ENCODE results near the gene ARL8B. TPM values are rescaled to one million over a fixed set of nuclear protein-coding genes. Genes with fewer than 3 reads are reported as not detected.
A peak's percentile ranks its signal among the peaks of the same experiment; 100 is the strongest.

Gene ARL8B
- total RNA-seq, 1 donor from 2014 or later: 145 TPM

DNA sequence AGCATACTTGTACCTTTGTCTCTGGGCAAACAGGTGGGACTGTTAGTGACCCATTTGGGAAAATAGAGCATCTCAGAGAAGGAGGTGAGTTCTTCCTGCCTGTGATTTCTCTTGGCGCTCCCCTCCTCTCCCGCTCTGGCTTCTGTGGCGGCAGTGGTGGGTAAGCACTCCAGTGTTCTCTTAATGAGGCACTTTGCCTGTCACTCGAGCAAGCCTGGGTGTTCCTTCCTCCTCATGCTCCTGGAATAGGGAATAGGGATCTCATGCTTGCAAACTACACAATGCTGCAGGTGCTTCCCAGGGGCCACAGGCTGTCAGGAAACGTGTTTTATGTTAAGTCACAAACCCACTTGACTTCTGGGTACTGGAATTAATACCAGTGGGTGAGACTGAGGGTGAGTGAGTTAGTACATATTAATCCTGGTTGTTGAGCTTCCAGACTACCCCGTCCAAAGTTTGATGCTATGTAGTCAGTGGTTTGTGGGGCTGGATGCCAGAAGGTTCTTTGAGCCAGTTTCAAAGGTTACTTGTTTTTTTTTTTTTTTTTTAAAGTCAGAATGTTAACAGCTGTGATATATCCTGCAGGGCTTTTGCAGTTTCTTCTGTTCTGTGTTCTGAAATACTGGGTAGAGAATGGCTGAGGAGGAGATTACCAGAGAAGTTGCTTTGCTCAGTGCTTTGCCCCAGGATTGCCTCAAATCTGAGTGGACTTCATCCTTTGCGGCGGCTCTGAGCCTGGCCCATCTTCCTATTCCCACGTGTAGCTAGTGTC, 95.9 kb downstream of the ARL8B start:
- Histone ChIP-seq H3K27me3 (ENCODE audit: control insufficient read depth, insufficient read depth, low read length) (no peaks in the 10 kb centered on the region), H3K4me3 (ENCODE audit: low read depth, low read length) (no peak overlapping the region), H3K36me3 (ENCODE audit: control insufficient read depth, insufficient read depth, low read length) (peaks cover 27% of the 10 kb centered on the region)
- TF ChIP-seq, protein P1, sequence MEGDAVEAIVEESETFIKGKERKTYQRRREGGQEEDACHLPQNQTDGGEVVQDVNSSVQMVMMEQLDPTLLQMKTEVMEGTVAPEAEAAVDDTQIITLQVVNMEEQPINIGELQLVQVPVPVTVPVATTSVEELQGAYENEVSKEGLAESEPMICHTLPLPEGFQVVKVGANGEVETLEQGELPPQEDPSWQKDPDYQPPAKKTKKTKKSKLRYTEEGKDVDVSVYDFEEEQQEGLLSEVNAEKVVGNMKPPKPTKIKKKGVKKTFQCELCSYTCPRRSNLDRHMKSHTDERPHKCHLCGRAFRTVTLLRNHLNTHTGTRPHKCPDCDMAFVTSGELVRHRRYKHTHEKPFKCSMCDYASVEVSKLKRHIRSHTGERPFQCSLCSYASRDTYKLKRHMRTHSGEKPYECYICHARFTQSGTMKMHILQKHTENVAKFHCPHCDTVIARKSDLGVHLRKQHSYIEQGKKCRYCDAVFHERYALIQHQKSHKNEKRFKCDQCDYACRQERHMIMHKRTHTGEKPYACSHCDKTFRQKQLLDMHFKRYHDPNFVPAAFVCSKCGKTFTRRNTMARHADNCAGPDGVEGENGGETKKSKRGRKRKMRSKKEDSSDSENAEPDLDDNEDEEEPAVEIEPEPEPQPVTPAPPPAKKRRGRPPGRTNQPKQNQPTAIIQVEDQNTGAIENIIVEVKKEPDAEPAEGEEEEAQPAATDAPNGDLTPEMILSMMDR (IDR thresholded peaks at IDR 0.05; ENCODE audit: insufficient read depth, low read length, severe bottlenecking): no peak
- DNase-seq (ENCODE audit: low read depth): no peak
- no peak for FAIRE-seq

DNA sequence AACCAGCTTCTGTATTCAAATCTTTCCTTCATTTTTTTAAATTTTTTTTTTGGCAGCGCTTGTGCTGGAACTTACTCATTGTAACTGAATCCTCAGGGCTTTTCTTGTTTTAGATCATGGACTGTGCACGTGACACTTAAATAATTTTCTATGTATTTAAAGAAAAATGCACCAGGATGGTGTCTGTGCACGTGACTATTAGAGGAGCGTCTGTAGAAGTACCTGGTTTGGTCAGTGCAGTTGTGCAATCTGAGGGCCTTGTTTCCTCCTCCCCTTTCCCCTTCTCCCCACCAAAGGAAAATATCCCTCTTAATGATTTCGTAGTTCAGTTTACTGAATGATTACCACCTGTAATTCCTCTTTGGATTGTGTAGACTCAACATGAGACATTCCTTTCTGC, 96.7 kb downstream of the ARL8B start:
- TF ChIP-seq, protein P1 (IDR thresholded peaks at IDR 0.05; ENCODE audit: insufficient read depth, low read length, severe bottlenecking): no peak
- DNase-seq (ENCODE audit: low read depth) (peak; percentile 11), FAIRE-seq (no peak)
- Histone ChIP-seq H3K27me3 (ENCODE audit: control insufficient read depth, insufficient read depth, low read length) (no peaks in the 10 kb centered on the region), H3K36me3 (ENCODE audit: control insufficient read depth, insufficient read depth, low read length) (peaks cover 24% of the 10 kb centered on the region), H3K4me3 (ENCODE audit: low read depth, low read length) (no peak overlapping the region)

DNA sequence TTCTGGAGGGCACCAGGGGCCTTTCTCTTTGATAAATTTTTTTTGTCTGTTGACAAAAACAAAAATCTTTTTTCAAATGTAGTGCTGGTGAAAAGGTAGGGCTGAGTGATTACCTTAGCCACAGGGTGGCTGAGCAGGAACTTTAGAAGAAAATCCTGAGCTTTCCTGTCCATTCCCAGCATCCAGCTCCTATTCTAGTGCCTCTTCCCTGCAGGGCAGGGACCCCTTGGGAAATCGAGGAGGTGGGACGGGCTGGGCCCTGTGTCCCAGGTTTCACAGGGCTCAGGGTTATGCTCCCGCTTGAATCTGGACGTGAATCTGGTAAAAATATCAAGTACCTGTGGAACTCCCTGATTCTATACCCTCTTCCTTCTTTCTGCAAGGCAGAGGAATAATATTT, 97.1 kb downstream of the ARL8B start:
- TF ChIP-seq, protein P1 (IDR thresholded peaks at IDR 0.05; ENCODE audit: insufficient read depth, low read length, severe bottlenecking): no peak
- H3K36me3 ChIP-seq (ENCODE audit: control insufficient read depth, insufficient read depth, low read length): peaks cover 20% of the 10 kb centered on the region

DNA sequence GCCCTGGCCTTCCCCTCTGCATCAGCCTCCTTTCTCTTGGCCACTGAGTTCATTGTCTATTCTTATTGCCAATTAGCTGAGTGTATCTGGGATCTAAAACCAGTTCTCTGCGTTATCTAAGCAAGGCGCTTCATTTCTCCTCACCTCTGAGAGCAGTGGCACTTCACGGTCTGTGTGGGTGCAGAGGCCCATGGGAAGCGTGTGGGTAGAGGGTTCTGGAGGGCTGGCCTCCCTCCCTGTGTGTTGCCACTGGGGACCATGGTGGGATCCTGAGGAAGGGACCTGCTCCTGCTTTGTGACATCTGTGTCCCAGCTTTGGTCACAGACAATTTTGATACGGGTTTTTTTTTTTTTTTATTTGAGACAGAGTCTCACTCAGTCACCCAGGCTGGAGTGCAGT, 98.1 kb downstream of the ARL8B start:
- no peak for DNase-seq (ENCODE audit: low read depth)
- Histone ChIP-seq H3K4me3 (ENCODE audit: low read depth, low read length) (no peak overlapping the region), H3K27me3 (ENCODE audit: control insufficient read depth, insufficient read depth, low read length) (no peaks in the 10 kb centered on the region), H3K36me3 (ENCODE audit: control insufficient read depth, insufficient read depth, low read length) (peaks cover 14% of the 10 kb centered on the region)
- TF ChIP-seq, protein P1 (IDR thresholded peaks at IDR 0.05; ENCODE audit: insufficient read depth, low read length, severe bottlenecking): no peak
- FAIRE-seq: no peak

More for the DNA sequence above, 97.1 kb downstream of the ARL8B start:
- FAIRE-seq: no peak
- H3K4me3 ChIP-seq (ENCODE audit: low read depth, low read length): no peak overlapping the region
- no peaks in the 10 kb centered on the region for H3K27me3 ChIP-seq (ENCODE audit: control insufficient read depth, insufficient read depth, low read length)
- no peak for DNase-seq (ENCODE audit: low read depth)

DNA sequence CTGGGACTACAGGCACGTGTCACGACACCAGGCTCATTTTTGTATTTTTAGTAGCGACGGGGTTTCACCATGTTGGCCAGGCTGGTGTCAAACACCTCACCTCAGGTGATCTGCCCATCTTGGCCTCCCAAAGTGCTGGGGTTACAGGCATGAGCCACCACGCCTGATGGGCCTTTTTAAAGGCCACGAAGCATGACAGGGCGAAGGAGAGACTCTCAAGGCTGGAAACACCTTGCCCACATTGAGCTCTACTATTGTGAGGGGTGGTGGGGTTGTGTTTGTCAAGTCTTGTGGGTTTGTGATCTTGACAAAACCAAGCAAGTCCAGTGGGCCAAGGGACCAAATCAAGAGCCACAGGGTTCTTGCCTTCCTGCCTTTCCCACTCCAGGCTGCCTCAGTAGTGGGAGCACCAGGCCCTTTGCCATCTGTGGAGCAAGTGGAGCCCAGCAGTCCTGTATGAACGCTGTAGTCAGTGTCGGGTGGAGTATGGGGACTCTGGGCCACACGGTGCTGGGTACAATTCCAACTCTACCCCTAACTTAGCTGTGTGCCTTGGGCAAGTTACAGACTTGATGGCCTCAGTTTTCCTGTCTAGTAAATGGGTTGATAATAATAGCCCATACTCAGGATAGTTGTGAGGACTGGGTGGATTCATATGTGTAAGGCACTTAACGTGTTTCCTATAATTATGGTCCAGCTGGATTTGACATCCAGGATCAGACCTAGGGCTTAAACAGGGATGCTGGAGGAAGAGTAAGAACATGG, 98.8 kb downstream of the ARL8B start:
- H3K27me3 ChIP-seq (ENCODE audit: control insufficient read depth, insufficient read depth, low read length): no peaks in the 10 kb centered on the region
- DNase-seq (ENCODE audit: low read depth) (no peak), FAIRE-seq (no peak)
- TF ChIP-seq, protein P1 (IDR thresholded peaks at IDR 0.05; ENCODE audit: insufficient read depth, low read length, severe bottlenecking): no peak
- H3K36me3 ChIP-seq (ENCODE audit: control insufficient read depth, insufficient read depth, low read length): peaks cover 8% of the 10 kb centered on the region
- no peak overlapping the region for H3K4me3 ChIP-seq (ENCODE audit: low read depth, low read length)

Measured in bronchial epithelial cell (primary cell).